Stimulated activated CD4-positive, alpha-beta T cell treated with anti-CD3 and anti-CD28 coated beads, TNF-alpha, amount 100 ng/mL, for 4 hours (primary cell): ENCODE measurements around the gene FAT1.

ENCODE experiments used
- DNase-seq, 3 experiments: peaks; one replicate each; pipeline ENCODE4 v3.0.0-alpha.2; 2020; ENCODE audit warnings: low read depth in 3 of 3

The FAT1 gene

DNA sequence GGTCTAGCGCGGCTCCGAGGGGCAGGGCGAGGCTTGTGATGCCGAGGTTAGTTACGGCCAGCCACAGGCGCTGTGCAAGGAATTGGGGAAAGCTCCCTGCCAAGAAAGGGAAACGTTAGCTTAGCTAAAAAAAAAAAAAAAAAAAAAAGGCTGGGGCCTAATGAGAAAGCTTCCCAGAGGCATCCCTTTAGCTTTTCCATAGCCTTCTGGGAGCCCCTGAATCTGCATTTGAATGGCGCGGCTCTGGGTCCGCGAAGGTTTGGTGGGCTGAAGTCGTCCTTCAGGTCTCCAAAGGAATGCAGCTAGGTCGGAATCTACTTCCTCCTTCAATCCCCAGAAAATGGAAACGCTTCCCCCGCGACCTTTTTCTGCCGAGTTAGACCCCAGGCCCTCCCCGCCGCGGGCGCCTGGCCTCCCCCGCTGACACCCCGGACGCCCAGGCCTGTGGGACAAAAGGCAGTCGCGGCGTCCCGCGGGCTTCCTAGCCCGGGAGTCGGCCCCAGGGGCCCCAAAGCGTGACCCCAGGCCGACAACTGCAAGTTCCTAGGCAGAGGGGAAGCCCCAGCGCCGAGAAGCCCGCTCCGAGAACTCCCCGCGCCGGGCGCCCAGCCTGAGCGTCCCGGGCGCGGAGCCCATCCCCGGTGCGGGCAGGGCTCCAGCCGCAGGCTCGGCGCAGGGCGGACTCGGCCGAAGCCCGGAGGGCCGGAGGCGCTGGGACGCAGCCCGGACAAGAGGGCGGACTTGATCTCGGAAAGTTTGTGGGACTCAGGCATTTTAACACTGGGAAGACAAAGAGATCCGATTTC lies 605 bp upstream of the FAT1 start:
- DNase-seq, result no peak

DNA sequence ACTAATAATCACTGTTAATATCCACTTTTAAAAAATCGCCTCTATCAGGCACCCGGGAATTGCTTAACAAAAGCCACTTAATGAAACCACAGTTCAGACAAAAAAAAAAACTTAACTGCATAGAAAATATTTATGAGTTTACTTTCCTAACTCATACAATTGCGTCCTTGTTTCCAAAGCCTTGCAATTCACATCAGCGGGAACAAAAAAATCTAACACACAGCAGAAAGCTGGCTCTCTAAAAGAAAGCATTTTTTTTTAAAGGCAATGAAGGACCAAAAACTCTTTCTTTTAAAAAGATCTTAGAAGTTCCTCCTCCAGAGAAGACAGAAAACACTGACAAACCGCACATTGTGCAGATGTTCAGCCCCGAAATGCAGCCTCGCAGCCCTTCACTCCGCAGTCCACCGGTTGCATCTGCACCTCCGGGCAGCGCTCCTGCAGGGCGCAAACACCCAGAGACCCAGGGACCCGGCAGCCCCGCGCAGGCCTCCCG lies 812 bp downstream of the FAT1 start:
- no peak for DNase-seq

DNA sequence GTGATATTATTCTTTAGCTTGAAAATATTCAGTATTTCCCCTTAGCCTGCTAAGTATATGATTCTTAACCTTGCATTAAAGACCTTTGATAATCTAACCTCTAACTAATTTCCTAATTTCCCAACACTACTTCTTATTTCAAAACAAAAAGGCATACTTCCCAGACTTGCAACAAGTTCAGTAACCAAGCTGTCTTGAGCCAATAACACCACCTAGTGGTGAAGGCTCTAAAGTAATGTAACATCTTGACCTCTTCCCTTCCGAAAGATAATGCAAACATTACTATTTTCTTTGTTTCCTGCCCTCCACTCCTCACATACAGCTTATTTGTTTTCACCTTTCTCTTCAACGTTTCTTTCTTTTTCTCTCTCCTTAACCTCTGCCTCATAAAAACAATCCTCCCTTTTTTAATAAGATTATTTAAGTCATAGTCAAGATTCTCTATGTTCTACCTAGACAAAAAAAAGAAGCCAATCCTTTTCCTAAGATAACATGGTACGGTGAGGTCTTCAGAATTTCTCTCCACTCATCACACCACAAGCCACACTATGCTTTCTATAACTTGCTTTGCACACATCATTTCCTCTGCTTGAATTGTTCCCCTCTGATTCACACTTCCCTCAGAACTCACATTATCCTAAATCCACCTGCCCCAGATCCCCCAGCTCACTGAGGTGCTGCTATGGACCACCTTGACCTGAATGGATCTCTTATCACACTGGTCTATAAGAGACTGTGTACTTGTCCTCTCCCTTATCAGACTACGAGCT lies 3.5 kb downstream of the FAT1 start:
- DNase-seq, result no peak

DNA sequence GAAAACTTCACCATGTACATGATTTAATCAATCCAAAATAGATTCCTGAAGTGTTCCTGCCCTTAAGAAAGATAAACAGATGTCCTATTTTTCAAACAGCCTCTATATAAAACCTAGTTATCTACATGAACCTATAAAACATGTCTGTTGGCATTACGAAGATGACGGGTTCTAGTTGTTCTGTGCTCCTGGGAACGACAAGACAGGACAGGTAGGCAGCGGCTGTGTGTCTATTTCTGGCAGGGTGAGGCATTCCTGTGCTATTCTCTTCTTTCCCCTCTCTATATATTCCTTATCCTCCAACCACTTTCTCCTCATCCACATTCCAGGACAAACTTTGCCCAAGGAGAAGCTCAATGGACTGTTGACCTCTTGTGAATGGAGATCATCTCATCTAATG lies 6.1 kb downstream of the FAT1 start:
- no peak for DNase-seq

DNA sequence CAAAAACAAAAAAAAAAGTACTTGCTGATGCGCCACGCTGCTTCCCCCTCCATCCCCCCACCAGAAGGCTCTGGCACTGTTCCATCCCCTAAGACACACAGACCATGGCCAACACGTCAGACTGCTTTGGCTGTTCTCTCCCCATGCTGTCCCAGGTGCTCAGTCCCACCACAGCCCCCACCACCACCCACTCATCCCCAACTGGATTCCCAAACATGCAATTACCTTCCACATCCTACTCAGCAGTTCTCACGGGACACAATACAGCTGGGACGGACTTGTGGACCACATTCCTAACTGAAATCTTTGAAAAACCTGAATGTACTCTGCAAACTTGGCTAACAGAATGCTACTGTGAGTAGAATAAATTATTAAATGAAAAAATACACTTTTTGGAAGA lies 8.6 kb downstream of the FAT1 start:
- no peak for DNase-seq

DNA sequence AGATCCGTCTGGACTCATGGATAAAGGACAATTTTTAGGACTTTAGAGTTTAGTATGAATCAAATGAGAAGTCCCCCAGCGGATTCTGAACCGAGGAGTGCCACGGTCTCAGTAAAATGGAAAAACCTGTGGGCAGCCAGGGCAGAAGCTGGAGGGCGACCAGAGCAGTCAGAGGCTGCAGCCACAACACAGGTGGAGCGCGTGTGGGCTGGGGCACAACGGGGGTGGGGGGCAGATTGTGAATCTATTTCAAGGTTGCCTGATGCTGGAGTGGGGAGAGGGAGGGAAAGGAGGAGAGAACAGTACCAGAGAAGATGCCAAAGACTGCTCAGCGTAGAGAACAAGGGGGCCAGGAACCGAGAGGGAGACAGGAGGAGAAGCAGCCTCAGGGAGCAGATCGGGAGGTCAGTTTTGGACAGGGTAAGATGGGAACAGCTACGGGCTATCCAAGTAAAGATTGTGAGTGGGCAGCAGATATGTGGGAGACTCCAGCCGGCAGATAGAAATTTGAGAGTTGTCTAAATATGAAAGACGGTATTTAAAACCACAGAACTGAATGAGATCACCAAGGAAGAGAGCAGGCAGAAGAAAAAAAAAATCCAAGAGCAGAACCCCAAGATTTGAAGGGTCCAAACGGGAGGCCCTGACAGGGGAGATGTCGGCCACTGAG lies 9.5 kb downstream of the FAT1 start:
- DNase-seq, result no peak

DNA sequence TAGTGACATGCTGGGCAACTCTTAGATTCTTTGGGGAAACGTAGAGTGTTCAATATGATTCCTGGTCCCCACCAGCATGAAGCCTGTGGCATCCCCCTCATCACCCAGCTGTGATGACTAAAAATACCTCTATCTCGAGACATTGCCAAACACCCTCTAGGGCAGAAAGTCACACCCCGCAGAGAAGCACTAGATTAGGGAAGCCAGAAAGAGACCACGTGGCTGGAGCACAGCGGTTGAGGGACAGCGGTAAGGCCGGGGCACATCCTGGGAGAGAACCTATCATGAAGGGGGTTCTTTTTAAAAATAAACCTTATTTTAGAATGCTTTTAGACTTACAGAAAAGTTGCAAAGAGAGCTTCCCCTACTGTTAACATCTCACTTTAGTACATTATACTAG lies 11.0 kb downstream of the FAT1 start:
- no peak for DNase-seq

DNA sequence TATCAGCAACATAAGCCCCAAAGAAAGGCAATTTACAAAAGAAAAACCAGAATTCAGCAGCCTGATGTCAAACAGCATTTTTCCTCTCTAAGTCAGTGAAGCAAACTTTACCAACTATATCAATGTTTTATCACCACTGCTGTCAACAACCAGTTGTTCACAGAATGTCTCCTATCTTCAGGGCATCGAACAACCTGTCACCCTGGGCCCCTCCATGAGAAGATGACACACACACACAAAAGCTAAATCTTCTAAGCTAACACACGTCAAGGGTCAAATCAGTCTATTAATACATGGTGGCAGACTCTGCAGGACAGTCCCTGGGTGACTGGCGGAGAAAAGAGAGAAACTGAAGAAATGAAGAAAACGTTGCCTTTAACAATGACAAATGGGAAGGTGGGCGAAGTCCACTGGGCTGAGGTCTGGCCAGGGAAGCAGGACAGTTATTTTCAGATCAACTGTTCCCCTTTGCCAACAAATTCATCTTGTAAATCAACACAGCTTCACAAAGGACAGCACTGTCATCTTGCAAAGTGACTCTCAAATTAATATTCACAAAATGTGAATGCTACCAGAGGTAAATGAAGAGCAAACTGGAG lies 13.0 kb downstream of the FAT1 start:
- no peak for DNase-seq

DNA sequence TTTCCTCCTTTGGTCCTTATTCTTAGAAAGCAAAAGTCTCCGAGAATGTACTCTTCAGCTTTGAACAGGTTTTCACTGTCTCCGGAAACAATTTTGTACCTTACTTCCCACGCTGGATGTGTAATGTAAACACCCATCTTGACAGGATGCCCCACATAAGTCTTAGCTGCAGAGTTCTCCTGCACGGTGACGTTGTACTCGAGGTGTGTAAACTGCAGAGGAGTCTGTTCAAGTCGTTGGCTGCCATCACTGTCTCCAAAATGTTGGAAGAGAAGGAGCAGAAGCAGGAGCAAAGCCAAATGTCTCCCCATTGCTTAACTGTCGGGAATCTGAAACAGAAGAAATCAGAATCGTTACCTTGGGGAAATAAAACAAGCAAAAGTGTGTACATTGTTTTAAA lies 14.1 kb downstream of the FAT1 start:
- DNase-seq, result no peak

DNA sequence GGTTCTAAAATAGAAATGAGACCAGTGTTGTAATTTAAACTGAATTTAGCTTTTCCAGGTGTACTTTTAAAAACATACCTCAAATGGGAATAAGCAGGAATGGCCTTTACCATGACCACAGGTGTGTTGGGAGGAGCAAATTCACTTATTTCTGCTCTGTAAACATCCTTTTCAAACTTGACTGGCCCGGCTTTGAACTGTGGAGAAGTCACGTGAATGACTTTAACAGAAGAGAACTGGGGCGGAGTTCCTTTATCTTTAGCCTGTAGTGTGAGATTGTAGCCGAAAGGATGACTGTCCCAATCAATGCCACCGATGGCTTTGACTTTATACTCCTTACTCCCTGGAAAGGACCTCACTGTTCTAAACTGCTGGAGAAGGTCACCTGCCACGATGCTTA lies 15.1 kb downstream of the FAT1 start:
- no peak for DNase-seq

DNA sequence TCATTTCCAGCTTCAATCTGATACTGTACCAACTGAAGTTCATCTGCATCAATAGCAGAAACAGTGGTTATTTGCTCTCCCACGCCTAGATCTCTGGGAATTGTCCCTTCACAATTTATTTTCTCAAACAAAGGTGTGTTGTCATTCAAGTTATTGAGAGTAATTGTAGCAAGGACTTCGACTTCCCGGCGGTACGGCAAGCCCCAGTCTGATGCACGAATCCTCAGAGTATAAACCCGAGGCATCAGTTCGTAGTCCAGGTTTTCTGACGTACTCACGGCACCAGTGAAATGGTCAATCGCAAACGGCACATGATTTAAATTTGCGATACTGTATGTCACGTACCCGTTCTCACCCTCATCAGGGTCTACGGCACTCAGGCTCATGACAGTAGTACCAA lies 15.7 kb downstream of the FAT1 start:
- no peak for DNase-seq

DNA sequence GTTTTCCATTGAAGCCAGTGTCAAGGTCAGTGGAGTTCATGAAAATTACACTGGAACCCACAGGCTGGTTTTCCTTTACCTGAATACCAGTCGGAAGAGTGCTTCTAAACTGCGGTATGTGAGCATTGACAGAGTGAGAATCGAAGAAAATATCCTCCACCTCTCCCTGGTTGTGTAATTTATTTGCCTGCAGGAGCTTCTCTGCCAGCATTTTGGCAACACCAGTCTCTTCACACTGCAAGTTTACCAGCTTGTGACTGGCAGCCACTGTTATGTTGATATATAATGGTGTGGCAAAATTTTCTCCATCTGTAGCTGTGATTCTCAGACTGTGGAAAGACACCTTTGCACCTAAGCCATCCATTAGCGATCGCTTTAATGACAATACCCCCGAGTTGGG lies 16.1 kb downstream of the FAT1 start:
- no peak for DNase-seq

DNA sequence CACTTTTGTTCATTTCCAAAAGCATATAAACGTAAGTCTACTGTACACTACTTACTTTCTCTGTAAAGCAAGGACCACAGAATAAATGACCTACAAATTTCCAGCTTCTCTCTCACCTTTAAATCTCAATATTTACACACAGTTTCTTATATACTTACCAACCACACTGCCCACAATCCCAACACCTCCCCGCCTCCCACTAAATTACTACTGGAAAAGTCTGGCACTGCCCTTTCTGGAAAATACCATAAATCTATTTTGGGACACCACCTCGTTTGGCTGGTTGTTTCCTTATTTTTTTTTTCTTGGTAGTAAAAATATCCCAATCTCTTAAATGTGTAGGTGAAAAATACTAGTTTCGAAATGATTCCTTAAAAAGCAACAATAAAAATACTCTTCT lies 19.6 kb downstream of the FAT1 start:
- DNase-seq, result no peak

DNA sequence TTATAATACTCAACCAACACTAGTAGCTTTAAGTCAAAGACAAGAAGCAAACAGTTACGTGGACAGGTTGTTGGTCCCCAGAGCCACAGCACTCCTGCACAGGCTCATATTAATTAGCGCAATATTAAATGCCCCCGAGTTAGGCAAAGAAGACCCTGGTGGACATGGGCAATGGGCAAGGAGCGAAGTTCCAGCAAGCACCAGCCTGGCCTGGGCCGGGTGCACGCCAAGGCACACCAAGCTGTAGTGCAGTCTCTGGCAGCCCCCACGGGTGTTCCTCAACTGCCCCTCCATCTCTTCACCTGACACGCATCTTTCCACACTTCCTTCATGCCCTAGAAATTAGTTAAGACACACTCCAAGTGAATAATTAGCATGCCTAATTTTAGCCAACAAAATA lies 20.1 kb downstream of the FAT1 start:
- no peak for DNase-seq

DNA sequence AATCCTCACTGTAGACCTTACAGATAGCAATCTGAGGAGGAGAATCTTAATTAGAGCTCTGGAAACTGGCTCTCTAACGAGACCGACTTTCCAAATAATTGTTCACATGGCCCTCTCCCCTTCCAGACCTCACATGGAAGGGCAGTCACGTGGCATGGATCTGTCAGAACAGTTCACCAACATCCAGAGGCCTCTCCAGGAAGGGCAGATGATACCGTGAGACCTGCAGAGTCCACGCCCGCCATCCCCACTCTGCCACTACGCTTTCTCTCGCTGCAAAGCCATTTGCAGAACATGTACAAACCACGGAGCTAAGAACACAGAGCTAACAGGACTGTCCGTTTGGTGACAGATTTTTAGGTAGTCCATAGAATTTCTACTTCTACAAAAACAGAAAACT lies 20.7 kb downstream of the FAT1 start:
- DNase-seq, result no peak

DNA sequence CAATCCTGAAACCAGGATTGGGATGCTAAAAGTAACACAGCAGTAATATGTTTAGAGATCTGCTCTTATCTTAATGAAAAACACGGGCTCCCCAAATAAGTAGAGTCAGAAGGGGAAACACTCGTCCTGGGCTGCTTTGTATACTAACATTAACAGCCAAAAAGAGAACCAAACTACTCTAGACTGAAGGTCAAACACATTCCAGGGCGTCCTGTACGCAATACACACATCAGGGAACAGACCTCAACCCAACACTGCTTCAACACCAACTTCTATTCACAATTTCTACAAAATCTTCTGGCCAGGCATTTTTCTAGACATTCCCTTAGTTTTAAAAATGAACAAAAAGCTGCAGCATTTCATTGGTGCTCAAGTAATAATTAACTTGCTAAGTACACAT lies 21.4 kb downstream of the FAT1 start:
- no peak for DNase-seq

DNA sequence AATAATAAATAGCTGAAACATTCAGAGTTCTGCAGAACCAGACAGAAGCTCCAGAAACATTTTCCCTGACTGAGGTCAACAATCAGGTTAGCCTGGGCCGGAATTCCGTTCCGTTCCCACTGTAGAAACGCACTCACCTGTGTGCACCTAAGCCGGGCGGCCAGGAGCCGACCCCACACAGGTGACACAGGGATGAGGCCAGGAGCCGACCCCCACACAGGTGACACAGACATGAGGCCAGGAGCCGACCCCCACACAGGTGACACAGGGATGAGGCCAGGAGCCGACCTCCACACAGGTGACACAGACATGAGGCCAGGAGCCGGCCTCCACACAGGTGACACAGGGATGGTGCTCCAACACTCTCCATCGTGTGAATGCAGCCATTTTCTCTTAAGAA lies 21.9 kb downstream of the FAT1 start:
- no peak for DNase-seq

DNA sequence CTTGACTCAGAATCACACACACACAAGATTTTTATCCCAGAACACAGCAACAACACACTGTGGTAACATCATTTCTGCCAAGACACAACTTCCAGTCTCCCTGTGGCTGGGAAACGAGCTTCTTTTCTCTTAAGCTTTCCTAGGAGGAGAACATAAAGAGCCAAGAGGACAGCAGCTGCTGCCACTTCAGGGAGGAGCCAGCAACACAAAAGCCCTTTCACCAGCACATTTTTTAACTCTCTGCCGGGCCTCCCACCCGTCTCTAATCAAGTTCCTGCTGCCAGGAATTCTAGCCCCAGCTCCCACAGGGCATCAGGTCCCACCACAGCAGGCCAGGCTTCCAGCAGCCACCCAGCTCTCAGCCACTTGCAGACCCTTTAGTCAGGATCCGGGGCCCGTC lies 22.4 kb downstream of the FAT1 start:
- DNase-seq, result no peak

DNA sequence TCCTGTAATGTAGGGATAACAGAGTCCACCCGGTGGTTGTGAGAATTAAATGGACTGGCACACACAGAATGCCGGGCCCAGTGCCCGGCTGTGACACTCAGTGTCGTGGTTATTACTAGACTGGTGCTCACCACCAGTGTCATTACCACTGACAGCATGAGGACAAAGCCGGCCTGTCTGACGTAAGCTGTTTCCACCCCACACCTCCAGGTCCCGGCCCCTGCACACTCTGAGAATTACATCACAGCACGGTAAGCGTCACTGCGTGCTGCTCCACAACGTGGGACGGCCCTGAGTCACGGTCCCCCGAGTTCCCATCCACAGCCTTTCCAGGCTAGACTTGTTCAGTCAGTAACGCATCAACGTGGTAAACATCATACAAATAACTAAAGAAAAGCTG lies 22.9 kb downstream of the FAT1 start:
- DNase-seq, result no peak

DNA sequence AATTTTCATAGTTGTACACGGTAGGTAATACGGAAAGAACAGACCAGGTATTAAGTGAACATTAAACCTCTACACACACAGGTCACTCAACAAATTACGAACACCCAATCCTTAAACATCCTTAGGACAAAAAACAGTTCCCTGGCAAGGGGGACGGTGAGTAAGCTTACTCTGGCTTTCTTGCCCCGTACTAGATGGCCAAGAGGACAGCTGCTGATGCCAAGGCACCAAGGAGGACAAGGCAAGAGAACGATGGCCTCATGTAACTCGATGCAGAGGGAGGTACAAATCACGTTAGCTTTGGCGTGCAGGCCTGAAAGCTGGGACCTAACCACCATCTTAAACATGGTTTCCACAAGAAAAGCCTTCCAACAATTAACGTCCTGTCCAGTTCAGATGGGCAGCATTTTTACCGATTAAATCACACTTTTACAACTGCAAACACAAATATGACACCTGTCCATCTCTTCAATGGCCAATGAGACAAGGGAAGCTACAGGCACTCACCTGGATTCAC lies 23.7 kb downstream of the FAT1 start:
- DNase-seq, result no peak

DNA sequence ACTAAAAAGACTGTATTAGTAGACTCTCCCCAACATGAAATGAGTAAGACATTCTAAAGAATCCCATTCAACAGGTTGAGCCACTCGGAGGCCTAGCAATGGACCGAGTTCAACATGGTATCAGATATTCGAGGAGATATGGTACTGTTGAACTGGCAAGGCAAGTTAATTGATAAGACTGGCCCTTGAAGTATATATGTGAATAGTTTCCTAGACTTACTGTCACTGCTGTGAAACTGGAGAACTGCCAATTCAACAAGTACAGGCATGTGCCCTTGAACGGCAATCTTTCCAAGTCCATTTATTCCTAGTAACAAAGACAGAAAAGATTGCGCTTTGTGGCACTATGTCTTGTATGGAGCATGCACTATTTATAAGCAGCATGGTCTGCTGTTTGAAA lies 24.4 kb downstream of the FAT1 start:
- no peak for DNase-seq

DNA sequence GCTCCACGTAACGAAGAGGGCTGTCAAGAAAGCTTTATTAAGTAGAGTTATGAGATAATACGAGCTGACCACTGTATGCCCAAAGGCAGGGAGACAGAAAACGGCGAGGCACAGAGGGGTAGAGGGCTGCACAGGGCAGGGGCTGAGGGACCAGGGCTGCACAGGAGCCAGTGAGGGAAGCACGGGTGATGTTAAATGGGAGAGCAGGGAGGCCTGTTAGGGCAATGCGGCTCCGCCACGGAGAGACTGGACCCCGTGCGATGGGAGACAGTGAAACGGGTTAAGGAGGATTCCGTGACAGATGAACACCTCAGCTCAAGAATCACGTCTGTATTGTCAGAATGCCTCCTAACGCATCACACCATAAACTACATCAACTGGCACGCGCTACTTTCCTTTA lies 25.1 kb downstream of the FAT1 start:
- no peak for DNase-seq
